SK-N-SH treated with all-trans-retinoic acid at 6 μM for 48 hours (cell line): ENCODE measurements around the gene PITRM1.

Experiments
- CREB5 ChIP-seq: fragments of 250-450 bp; sonication (Bioruptor Pico); IDR thresholded peaks from 2 replicates; pipeline ENCODE4 v1.5.1; 2020; ENCODE audit warnings: low read depth, mild to moderate bottlenecking, moderate library complexity
- CSDC2 ChIP-seq: fragments of 250-450 bp; sonication (Bioruptor Pico); IDR thresholded peaks from 2 replicates; pipeline ENCODE4 v1.5.0; 2020; ENCODE audit warnings: mild to moderate bottlenecking, moderate library complexity
- CSRNP3 ChIP-seq: fragments of 250-450 bp; sonication (Bioruptor Pico); IDR thresholded peaks from 2 replicates; pipeline ENCODE4 v1.5.1; 2021; ENCODE audit warnings: mild to moderate bottlenecking, moderate library complexity
- ESRRG ChIP-seq: fragments of 250-450 bp; sonication (Bioruptor Pico); IDR thresholded peaks from 2 replicates; pipeline ENCODE4 v1.6.1; 2021; ENCODE audit warnings: mild to moderate bottlenecking
- PATZ1 ChIP-seq: fragments of 250-450 bp; sonication (Bioruptor Pico); IDR thresholded peaks from 2 replicates; pipeline ENCODE4 v1.8.0; 2020; ENCODE audit warnings: mild to moderate bottlenecking, moderate library complexity, borderline replicate concordance
- ZFP3 ChIP-seq: fragments of 250-450 bp; sonication (Bioruptor Pico); IDR thresholded peaks from 2 replicates; pipeline ENCODE4 v1.5.0; 2020; ENCODE audit warnings: mild to moderate bottlenecking, moderate library complexity
- ZNF8 ChIP-seq: fragments of 450-650 bp; formaldehyde crosslinking; IDR thresholded peaks from 2 replicates; pipeline ENCODE4 v1.5.0; 2020; ENCODE audit warnings: mild to moderate bottlenecking, moderate library complexity
- TF ChIP-seq, protein P1 (sequence below): fragments of 250-450 bp; sonication (Bioruptor Pico); IDR thresholded peaks from 2 replicates; pipeline ENCODE4 v1.5.0; 2020; ENCODE audit warnings: mild to moderate bottlenecking, moderate library complexity

GRCh38 chr10:3126249-3126648 lies 46.3 kb downstream of the PITRM1 start:
- TF ChIP-seq CREB5 (CRISPR knock-in tag) (no peak), CSRNP3 (CRISPR knock-in tag) (no peak), ZNF8 (no peak), PATZ1 (CRISPR knock-in tag) (no peak), ZFP3 (CRISPR knock-in tag) (no peak), CSDC2 (CRISPR knock-in tag) (no peak), ESRRG (CRISPR knock-in tag) (no peak)
- TF ChIP-seq, protein P1, sequence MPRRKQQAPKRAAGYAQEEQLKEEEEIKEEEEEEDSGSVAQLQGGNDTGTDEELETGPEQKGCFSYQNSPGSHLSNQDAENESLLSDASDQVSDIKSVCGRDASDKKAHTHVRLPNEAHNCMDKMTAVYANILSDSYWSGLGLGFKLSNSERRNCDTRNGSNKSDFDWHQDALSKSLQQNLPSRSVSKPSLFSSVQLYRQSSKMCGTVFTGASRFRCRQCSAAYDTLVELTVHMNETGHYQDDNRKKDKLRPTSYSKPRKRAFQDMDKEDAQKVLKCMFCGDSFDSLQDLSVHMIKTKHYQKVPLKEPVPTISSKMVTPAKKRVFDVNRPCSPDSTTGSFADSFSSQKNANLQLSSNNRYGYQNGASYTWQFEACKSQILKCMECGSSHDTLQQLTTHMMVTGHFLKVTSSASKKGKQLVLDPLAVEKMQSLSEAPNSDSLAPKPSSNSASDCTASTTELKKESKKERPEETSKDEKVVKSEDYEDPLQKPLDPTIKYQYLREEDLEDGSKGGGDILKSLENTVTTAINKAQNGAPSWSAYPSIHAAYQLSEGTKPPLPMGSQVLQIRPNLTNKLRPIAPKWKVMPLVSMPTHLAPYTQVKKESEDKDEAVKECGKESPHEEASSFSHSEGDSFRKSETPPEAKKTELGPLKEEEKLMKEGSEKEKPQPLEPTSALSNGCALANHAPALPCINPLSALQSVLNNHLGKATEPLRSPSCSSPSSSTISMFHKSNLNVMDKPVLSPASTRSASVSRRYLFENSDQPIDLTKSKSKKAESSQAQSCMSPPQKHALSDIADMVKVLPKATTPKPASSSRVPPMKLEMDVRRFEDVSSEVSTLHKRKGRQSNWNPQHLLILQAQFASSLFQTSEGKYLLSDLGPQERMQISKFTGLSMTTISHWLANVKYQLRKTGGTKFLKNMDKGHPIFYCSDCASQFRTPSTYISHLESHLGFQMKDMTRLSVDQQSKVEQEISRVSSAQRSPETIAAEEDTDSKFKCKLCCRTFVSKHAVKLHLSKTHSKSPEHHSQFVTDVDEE = no peak
